Epithelial cell of umbilical artery (primary cell): Measurements from ENCODE around the gene NDUFB3. TPM values are rescaled to one million over a fixed set of nuclear protein-coding genes. Genes with fewer than 3 reads are reported as not detected.

Experiments
- total RNA-seq: library from RNA; depleted of rRNA; stranded (reverse); fragments of >200 nt; gene quantifications from 2 replicates; pipeline ENCODE4 v1.2.3, GENCODE V29; 2014

Gene NDUFB3
- 122 and 185 TPM in 2 replicates for total RNA-seq

DNA sequence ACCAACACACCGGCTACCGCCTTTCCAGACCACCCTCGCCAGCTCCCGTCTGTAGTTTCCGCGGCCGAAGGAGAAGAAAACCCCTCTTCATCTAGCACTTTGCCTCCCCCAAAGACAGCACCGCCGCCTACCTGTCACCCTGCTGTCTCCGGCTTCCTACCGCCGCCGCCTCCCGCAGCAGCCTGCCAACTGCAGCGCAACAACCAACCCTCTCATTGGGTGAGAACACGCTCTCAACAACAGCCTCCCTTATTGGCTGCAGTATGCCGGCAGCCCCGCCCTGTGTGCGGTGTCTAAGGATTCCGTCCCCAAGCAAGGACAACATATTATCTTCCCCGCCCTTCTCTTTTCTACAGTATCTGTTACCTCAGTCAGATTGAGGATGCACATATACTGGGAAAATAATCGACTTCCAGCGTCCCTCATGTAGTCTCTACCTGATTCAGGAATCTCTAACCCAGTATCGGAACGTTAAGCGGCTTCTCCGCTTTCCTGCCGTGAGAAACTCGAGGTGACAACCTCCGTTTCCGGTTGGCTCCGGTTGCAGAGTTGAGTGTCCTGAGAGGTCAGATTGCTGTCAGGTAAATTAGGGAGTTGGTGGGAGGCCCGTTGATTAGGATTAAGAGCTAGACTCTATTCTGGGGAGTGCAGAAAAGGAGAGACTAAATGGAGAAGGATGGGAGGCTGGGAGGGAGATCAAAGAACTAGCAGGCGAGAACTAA is at the start of gene NDUFB3, which contains the start of gene HYCC2:
Gene NDUFB3, plus strand, starts transcription at position 523 of the 722 bp plus-strand sequence. CDS start 6,882 bp downstream, outside the sequence.
Gene HYCC2, minus strand, starts transcription at position 193 of the 722 bp plus-strand sequence. CDS start 47,662 bp downstream, outside the sequence.

DNA sequence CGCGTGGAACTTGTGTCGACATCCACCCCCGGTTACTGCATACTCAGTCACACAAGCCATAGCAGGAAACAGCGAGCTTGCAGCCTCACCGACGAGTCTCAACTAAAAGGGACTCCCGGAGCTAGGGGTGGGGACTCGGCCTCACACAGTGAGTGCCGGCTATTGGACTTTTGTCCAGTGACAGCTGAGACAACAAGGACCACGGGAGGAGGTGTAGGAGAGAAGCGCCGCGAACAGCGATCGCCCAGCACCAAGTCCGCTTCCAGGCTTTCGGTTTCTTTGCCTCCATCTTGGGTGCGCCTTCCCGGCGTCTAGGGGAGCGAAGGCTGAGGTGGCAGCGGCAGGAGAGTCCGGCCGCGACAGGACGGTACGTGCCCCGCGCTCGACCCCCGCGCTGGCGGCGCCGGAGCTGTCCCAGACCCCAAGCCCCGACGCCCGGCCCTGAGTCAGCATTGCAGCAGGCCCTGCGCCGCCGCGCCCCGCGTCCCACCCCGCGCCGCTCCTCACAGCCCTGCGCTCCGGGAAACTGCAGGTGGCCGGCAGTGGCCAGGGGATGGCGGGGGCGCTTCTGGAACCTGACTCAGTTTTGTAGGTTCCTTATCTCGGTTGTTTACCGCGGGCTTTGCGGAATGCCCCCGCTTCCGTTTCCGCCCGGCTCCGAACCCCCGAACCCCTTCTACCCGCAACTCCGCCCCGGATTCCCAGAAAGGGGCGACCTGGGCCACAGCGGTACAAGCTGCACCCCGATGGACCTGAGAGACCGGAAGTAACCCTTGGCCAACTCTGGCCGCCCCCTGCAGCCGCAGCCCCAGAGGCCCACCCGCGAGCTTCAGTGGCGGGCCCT is 44.5 kb downstream of the NDUFB3 start, which contains the start of gene CFLAR:
Gene CFLAR, plus strand, starts transcription at position 50 of the 844 bp plus-strand sequence. CDS start 13,702 bp downstream, outside the sequence.

Other genes with a start within 250 kb of the NDUFB3 start
- gene CLK1, start 207.3 kb upstream of the NDUFB3 start, total RNA-seq: 36.4 and 102 TPM in 2 replicates
- gene PPIL3, start 182.9 kb upstream of the NDUFB3 start, total RNA-seq: 22.1 and 30.7 TPM in 2 replicates
- 13.6 and 16.9 TPM in 2 replicates for gene NIF3L1, start 182.6 kb upstream of the NDUFB3 start, total RNA-seq
- gene ORC2, start 108.3 kb upstream of the NDUFB3 start, total RNA-seq: 22.4 and 24.5 TPM in 2 replicates
- 8.8 and 15.0 TPM in 2 replicates for gene HYCC2, start 330 bp upstream of the NDUFB3 start, total RNA-seq
- gene CFLAR, start 44.2 kb downstream of the NDUFB3 start, total RNA-seq: 288 and 437 TPM in 2 replicates
- 30.5 and 79.8 TPM in 2 replicates for gene CASP10, start 111.1 kb downstream of the NDUFB3 start, total RNA-seq
- gene CASP8, start 188.5 kb downstream of the NDUFB3 start, total RNA-seq: 10.4 and 23.3 TPM in 2 replicates